Measurements from ENCODE around the gene STARD13.

The STARD13 gene

DNA sequence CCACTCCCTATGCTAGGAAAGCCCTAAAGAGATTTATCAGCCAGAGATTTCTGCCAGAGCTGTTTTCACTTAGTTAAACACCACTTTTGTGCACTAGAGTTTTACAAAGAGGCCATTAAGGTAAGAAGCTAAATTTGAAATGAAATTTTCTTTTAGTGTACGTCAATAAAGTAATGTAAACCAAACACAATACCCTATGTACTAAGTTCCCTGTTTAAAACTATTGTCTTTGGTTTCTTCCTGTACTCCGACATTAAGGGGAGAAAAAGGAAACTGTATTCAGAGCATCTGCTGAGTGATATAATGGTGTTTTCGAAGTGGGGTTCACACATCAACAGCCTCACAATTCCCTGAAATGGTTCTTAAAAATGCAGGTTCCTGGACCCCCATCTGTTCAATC, 40.7 kb upstream of the STARD13 start:
- TF ChIP-seq, protein P1, sequence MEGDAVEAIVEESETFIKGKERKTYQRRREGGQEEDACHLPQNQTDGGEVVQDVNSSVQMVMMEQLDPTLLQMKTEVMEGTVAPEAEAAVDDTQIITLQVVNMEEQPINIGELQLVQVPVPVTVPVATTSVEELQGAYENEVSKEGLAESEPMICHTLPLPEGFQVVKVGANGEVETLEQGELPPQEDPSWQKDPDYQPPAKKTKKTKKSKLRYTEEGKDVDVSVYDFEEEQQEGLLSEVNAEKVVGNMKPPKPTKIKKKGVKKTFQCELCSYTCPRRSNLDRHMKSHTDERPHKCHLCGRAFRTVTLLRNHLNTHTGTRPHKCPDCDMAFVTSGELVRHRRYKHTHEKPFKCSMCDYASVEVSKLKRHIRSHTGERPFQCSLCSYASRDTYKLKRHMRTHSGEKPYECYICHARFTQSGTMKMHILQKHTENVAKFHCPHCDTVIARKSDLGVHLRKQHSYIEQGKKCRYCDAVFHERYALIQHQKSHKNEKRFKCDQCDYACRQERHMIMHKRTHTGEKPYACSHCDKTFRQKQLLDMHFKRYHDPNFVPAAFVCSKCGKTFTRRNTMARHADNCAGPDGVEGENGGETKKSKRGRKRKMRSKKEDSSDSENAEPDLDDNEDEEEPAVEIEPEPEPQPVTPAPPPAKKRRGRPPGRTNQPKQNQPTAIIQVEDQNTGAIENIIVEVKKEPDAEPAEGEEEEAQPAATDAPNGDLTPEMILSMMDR (IDR thresholded peaks at IDR 0.05; ENCODE audit: low read length, missing control alignments), result no peak
- no peak overlapping the region for H3K4me3 ChIP-seq (replicated peaks; ENCODE audit: low read depth, low read length)
- no peak for DNase-seq (ENCODE audit: low read depth)

DNA sequence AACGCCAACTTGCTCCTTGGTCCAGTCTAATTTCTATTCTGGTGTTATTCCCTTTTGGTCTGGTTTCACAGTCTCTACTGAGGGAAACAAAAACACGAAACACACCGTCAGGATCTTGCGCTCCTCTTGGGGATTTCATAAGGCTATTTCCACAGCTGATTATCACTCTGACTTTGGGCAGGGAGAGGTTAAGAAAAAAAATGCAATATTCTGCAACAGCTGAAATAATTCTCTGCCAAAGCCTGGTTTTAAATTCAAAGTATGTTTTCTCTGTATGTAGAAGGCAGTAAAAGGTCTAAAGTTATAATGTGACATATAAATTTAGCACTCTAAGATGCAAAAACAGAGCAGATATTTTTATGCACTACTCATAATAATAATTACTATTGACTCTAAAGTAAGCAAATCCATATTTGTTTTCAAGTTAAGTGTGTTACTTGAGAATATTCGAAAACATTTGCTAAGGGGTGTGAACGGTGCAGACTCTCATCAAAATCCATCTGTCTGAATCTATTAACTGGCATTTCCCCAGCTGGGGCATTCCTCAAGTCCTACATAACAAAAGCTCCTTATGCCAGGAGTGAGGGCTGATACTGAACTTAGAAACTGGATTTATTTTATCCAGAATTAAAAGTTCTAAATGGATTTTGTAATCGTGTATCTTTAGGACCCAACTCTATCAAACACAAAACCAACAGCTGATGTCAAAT, 38.4 kb upstream of the STARD13 start:
- TF ChIP-seq, protein P1 (IDR thresholded peaks at IDR 0.05; ENCODE audit: low read length, missing control alignments), result no peak
- peak; percentile 42 for DNase-seq (ENCODE audit: low read depth)
- no peak overlapping the region for H3K4me3 ChIP-seq (replicated peaks; ENCODE audit: low read depth, low read length)

DNA sequence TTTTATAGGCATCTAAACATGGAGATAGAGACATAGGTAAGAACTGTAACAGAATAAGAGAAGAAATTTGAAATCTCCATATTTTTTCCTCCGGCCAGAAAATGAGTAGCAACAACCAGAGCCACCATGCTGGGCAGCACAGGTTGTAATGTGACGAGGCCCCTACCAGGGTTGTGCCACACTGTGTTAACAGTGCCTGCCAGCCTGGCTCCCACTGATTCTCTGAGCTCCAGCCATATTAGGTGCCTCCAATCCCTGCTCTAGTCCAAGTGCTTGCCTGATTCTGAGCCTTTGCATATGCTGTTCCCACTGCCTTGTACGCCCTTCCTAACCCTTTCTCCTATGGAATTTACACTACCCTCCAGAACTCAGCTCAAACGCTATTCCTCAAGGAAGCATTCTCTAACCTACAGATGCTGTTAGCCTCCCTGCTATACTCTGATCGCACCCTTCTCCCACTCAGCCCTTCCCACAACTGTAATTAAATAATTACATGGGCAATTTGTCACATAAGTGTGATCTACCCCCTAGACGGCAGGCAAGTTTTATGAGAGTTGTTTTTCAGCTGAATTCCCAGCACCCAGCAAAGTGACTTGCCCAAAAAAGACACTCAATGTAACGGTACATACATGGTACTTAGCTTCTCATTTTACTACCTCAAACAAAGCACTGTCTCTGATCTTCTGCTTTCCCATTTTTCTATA, 37.6 kb upstream of the STARD13 start:
- no peak overlapping the region for H3K4me3 ChIP-seq (replicated peaks; ENCODE audit: low read depth, low read length)
- TF ChIP-seq, protein P1 (IDR thresholded peaks at IDR 0.05; ENCODE audit: low read length, missing control alignments), result no peak
- DNase-seq (ENCODE audit: low read depth), result no peak

DNA sequence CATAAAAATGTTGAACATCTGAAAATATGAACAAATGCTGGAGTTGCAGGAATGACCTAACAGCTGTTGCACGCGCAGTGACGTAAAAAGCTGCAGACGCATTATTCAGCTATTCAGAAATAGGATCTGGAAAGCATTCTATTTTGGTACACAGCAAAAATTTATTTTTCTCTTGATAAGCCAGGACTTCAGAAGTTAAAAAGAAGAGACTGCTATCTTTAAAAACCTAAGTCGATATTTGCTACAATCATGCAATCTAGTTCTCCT, 36.9 kb upstream of the STARD13 start:
- TF ChIP-seq, protein P1 (IDR thresholded peaks at IDR 0.05; ENCODE audit: low read length, missing control alignments), result no peak
- peak overlapping the region; percentile 36 for H3K4me3 ChIP-seq (replicated peaks; ENCODE audit: low read depth, low read length)
- peak; percentile 88 for DNase-seq (ENCODE audit: low read depth)

DNA sequence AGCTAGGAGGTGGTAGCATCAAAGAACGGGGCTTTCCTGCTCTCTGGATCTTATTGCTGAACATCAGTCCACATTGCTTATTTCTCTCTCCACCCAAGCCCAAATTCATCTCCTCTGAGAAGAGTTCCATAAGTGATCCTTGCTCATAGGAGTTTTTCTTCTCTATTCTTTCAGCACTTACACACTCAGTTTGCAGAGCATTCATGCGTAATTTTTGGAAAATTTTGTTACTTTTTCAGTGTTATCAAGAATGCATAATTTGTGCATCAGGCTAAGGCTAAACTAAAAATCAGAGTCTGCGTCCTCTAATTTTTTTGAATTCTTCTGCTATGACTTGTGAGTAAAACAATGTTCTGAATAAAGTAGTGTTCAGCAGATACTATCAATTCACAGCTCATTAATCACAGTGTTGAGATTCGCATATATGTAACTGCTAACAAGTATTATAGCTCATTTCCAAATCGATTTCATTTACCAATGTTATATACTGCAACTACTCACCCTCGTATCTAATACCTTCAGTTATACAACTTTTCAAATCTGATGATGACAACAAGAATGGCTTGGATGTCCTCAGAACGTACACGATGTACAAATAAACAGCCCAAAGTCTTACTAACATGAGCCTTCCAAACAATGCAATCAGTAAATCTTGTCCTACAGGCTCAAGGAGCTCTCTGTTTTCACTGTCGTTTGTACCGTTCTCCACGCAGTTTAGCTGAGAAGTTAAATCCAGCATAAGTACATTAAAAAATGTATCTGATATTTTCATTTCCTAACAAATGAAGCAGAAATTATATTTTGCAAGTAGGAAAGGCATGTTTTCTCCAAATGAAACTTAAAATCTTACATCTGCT, 36.4 kb upstream of the STARD13 start:
- TF ChIP-seq, protein P1 (IDR thresholded peaks at IDR 0.05; ENCODE audit: low read length, missing control alignments), result no peak
- peak overlapping the region; percentile 36 for H3K4me3 ChIP-seq (replicated peaks; ENCODE audit: low read depth, low read length)
- DNase-seq (ENCODE audit: low read depth), result peak; percentile 71

DNA sequence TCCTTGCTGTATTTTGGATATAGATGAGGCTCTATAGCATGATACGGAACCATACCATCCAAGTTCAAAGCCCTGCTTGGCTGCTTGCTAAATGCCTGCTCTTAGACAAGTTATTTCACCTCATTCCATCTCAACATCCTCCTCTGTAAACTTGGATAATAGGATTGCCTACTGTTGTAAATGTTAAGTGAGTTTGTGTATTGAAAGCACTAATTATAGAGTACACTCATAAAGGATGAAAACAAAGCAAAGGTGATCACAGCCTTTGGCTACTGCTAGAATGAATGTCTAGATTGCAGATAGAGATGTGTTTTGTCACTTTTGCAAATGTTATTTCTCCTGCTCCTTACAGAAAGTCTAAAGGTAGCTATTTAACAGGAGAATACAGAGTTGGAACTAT, 34.3 kb upstream of the STARD13 start:
- DNase-seq (ENCODE audit: low read depth), result no peak
- TF ChIP-seq, protein P1 (IDR thresholded peaks at IDR 0.05; ENCODE audit: low read length, missing control alignments), result no peak
- no peak overlapping the region for H3K4me3 ChIP-seq (replicated peaks; ENCODE audit: low read depth, low read length)

All from fibroblast of pulmonary artery (primary cell).